ENCODE results near the gene POMGNT2.

POMGNT2 gene

DNA sequence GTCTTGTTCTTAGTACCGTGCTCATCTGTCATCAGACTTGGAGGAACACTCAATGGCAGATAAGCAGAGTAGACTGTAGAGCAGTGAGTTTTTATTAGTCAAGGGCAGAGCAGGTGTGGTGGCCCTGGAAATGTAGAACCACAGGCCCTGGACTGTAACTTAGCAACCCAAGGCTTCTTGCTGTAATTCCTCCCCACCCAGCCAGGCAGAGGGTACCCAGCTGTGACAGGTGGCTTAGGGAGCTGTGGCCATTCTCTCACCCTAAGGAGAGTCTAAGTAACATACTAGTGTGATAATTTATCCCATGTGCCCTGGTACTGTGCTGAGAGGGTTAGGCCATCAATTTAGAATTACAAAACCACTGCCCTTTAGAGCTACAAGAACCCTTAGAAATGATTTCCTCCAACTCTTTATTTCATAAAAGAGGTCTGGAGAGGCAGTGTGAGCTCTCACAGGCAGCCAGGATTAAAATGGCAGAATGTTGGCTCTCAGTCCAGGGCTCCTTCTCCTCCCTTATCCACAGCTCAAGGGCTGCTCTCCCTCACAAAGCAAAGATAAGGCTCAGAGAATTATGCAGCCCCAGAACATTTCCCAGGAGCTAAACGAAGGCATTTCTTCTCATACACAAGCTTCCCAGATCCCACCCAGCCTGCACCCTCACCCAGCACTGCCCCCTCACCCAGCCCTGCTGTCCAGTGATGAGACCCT, 3.0 kb downstream of the POMGNT2 start:
- no peak for DNase-seq (ENCODE audit: low read depth)

DNA sequence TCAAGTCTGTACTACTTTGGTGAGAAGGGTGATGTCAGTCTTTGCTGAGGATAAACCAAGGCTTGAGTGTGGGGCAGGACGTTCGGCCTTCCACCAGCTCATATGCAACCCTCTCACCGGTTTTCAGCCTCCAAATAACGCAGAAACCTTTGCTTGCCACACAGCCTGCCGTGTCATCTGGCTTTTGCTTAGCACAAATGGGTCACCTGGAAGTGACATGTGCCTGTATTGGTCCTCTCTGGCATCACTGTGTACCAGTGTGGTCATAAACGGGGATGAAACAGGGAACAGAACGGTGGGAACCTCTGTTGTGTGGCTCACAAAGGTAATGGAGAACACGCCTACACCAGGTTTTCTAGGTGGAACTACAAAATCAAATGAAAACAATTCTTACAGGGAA, 7.1 kb downstream of the POMGNT2 start:
- DNase-seq (ENCODE audit: low read depth) = no peak

DNA sequence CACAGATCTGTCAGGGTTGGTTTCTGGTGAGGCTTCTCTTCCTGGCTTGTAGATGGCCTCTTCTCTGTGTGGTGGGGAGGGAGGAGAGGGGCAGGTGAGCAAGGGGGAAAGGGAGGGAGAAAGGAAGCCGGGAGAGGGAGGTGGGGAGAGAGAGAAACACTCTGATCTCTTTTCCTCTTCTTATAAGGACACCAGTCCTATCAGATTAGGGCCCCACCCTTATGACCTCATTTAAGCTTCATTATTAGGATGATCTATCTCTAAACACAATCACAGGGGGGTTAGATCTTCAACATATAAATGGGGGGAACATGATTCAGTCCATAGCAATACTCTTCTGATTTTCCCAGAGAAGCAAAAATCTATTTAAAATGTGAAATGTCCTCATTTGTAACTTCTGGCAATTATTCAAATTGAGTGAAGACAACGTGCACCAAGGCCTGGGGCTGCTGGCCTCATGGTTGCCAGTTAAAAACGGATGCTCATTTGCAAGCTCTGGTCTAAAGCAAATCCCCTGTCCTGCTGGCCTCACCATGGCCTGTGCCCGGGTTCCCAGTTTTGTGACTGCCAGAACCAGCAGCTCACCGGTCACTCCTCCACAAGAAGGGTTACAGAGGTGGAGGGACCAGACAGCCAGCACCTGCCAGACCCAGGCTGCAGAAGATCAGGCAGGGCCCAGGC, 8.3 kb downstream of the POMGNT2 start:
- no peak for DNase-seq (ENCODE audit: low read depth)

DNA sequence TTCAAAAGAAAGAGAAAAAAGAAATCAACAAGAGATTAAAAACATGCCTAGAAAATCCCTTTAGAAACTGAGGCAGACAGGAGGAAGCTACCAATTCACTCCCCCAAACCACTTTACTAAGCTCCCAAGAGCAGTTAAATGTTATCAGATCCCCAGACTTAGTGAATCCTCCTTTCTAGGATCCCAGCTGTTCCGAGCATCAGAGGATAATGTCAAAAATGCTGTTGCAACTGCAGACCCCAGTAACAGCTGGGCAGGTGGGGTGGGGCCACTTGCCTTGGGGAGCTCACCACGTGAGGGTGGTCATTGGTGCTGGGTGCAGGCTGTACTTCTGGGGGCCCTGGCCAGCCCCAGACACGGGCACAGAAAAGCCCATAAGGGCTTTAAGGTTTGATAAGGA, 9.1 kb downstream of the POMGNT2 start:
- no peak for DNase-seq (ENCODE audit: low read depth)

DNA sequence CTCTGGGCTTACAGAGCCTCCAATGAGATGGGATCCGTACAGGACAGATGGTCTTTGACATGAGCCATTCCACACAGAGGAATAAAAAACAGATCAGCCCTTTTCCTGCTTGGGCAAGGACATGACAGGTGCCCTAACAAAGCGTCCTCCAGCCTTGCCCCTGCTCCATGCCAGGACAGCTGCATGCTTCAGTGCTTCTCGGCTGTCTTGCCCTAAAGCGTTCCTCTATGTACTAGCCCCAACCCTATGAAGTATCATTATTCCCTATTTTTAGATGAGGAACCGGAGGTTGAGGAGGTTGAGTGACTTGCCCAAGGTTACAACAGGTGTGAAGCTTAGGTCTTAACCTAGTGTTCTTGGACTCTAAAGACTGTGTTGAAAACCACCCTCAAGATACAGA, 10.5 kb downstream of the POMGNT2 start:
- DNase-seq (ENCODE audit: low read depth) = no peak

DNA sequence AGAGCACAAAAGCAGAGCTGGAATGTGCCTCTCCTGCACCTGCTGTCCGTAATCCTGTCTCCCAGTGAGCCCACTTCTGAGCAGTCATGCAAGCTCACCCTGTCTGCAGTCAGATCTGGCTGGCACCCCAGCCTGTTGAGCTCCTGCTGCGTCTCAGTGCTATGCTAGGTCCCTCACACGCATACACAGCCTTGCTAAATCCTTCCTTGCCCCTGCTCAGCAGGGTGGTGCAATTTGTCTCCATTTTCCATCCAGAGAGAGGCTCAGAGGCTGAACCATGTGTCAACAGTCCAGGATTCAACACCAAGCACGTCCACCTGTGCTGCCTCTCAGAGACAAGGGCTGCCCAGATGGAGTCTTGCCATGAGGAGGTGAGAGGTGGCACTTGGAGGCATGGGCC, 11.0 kb downstream of the POMGNT2 start:
- DNase-seq (ENCODE audit: low read depth) = no peak

DNA sequence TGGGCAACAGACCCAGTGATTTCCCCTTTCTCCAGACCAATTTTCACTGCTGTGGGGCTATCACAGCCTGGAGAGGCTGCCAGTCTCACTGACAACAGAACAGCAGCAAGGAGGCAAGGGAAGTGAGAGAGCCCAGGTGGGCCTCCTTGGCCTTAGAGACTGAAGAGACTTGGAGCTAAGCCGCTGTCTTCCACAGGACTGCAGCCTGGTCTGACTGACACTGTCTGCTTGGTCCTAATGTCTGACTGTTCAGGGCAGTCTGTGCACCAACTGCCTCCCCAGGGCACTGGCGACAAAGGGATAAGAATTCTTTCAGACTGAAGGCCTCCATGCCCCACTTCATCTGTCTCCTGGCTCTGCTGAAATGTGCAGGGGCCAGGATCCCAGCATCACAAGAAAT, 11.5 kb downstream of the POMGNT2 start:
- no peak for DNase-seq (ENCODE audit: low read depth)

DNA sequence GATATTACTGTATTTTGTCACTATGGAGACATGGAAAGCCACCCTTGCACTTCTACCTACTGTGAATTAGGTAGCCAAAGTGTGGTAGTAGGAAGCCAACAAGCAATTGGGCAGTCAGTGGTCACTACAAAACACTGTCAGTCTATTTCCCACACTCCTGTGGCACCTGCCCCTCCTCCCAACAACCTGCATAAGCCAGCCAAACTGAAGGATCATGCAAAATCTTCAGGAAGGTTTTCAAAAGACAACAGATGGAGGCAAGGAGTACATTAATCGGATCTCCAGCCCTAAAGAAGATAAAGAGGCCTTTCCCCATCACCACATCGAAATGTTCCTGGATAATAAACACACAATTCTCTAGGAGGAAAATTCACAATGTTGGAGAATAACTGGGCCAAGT, 11.9 kb downstream of the POMGNT2 start:
- DNase-seq (ENCODE audit: low read depth) = no peak

DNA sequence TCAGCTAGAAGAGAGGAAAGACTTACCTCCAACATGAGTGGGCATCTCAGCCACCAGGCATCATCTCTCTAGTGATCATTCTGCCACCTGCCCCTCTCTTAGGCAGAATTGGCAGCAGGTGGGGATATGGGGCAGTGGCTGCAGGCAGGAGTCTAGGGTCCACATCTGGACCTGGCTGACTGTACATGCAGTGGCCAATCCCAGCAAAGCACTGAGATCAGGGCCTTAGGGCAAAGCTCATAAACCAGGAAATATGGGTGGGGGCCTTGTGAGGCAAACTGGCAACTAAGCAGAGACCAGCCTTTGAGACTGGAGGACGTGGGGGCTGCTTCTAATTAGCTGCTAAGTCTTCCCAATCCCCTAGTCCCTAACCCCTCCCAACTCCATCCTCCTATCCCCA, 12.9 kb downstream of the POMGNT2 start:
- DNase-seq (ENCODE audit: low read depth) = no peak

DNA sequence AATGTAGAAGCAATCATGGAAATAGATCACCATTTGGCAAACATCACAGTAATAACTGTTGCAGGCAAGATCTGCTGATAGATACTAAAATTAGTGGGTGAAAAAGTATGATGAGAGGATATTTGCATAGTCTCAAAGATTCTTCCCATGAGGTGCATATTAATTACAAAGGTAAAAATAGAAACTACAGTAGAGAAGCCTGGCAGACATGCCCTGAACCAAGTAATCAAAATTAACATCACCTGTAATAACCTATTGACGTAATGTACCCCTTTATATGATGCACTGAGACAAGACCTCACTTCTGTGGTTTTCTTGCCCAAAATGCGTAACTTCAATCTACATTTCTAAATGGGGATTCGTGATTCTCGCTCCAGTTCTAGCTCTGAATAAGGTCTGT, 14.4 kb downstream of the POMGNT2 start:
- DNase-seq (ENCODE audit: low read depth) = no peak

DNA sequence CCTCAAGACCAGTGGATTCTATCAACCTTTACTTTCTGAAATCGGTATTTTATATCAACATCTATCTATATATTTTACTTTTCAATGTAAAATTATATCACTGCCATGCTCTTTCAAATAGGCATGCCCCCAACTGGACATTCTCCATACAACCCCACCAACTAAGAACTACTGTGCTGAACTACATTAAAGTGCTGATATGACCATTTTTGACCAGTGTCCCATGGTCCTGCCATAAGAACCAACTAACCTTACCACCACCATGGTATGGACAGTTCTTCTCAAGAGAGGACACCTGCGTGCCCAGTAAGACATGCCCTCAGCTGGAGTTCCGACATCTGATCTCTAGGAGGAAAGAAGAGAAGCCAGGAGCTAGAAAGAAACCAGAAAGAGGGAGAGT, 15.6 kb downstream of the POMGNT2 start:
- no peak for DNase-seq (ENCODE audit: low read depth)

DNA sequence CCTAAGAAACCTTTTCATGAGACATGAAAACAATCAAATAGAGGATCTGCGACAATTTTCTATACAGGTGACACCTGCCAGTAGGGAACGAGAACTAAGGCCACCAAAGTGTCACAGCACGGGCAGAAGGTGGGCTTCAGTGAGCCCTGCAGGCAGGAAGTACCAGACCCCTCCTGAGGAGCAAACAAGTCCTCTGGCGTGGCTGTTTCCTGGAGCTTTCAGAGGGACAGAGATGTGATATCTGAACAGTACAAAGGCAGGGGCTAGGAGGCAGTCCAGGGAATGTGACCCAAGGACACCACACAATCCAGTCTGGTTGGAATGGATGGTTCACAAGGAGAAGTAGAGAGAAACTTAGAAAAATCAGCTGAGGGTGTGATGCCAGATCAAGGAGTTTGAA, 16.8 kb downstream of the POMGNT2 start:
- no peak for DNase-seq (ENCODE audit: low read depth)

DNA sequence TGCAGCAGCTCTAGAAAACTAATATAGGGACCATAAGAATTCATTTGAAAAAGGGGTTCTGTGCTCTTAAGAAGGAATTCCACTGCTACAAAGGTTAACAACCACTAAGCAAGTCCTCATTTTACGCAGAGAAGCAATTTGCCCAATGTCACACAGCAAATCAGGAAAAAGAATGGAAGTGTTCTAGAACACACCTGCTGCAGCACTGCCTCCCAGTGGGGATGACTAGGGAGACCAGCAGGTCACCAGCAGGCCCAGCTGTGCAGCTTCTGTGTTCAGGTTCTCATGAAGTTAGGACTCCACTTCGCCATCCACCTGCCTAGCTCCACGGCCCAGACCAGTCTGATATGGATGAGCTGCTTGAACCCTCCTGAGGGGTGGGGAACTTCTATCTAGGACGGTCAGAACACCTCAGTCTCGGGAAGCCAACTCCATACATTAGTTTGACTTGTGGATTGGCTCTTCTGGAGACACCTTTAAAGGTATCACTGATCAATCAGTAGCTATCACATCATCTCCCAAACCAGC, 18.6 kb downstream of the POMGNT2 start:
- no peak for DNase-seq (ENCODE audit: low read depth)

DNA sequence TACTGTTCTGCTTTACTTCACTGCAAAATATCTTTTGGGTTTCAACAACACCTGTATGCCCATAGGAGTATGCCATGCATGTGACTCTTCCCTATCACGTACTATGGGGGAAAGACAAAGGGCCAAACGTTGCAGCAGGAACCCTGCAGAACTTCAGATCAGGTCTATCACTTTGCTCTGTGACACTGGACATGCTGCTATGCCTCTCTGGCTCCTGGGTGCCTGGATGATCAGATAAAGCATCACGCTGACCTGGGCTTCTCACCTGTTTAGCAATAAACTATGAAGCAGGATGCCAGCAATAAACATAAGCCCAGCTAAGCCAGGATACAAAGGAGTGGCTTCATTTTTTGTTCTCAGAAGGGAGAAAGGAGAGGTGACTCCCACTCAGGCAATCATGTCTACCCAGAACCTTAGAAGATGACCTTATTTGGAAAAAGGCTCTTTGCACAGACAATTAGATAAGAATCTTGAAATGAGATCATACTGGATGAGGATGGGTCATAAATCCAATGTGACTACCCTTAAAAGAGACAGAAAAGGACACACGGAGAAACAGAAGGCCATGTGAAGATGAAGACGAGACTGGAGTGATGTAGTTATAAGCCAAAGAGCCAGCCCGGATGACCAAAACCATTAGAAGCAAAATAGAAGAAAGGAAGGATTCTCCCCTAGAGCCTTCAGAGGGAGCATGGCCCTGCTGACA, 19.3 kb downstream of the POMGNT2 start:
- no peak for DNase-seq (ENCODE audit: low read depth)

DNA sequence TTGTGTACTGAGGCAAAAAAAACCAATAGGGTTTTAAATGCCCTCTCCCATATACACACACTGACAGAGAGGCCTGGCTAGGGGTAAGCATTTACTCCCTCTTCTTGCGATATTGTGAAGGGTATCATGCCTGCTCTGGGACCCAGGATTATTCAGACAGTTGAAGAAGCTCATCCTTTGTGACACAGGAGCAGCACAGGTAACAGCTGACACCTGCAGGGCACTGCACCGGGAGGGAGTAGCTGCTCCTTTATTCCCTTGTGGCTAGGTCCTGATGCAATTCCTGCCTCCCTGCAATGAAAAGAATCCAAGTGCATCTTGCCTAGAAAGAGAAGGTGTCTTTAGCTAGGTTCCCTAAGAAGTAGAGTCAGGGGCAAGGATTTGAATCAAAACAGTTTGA, 23.4 kb downstream of the POMGNT2 start:
- DNase-seq (ENCODE audit: low read depth) = no peak

DNA sequence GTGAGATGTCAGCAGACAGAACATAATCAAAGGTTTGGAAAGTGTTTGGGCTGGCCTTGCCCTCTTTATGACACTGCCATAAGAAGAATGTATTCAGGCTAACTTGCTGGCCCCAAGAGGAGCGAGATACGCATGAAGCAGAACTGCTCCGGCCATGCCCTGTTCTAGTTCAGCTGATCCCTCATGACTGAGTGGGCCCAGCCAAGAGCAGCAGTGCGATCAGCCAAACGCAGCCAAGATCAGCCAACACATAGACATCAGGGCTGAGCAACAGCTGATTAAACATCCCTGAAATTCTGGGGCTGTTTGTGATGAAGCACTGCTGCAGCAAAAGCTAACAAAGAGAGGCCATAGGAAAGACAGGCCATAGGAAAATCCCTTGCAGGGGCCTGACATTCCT, 24.1 kb downstream of the POMGNT2 start:
- no peak for DNase-seq (ENCODE audit: low read depth)

DNA sequence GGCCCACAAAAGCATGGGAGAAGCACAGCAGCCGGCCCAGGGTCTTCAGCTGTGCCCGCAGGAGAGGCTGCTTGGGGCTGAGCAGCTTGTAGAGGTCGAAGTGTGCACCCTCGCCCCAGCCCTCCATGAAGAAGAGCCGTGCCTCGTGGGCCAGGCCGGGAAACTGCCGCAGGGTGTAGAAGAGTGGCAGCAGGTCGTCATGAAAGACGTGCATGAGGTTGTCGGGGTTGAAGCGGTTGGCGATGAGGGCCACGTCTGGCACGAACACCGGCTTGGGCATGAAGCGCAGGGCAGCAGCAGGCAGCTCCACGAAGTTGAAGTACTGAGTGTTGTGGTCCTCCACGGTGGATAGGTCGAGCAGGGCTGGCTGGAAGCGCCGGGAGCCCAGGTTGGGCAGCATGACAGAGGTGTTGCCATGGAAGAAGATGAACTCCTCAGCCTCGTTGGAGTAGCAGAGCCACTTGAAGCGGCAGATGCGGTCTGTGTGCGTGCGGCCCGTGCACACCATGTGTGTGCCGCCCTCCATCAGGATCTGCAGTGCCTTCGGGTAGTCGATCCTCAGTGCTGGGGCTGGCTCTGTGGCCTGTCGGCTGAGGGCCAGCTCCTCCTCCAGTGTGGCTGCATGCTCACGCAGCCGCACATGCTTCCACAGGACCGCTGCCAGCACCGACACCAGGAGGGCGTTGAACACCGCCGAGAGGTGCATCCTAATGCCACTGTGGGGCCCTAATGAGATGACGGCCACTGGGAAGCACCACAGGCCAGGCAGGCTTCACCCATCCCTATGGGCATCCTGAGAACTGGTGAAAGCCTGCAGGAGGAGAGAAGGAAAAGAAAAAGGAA, 24.9 kb downstream of the POMGNT2 start:
- DNase-seq (ENCODE audit: low read depth) = no peak

DNA sequence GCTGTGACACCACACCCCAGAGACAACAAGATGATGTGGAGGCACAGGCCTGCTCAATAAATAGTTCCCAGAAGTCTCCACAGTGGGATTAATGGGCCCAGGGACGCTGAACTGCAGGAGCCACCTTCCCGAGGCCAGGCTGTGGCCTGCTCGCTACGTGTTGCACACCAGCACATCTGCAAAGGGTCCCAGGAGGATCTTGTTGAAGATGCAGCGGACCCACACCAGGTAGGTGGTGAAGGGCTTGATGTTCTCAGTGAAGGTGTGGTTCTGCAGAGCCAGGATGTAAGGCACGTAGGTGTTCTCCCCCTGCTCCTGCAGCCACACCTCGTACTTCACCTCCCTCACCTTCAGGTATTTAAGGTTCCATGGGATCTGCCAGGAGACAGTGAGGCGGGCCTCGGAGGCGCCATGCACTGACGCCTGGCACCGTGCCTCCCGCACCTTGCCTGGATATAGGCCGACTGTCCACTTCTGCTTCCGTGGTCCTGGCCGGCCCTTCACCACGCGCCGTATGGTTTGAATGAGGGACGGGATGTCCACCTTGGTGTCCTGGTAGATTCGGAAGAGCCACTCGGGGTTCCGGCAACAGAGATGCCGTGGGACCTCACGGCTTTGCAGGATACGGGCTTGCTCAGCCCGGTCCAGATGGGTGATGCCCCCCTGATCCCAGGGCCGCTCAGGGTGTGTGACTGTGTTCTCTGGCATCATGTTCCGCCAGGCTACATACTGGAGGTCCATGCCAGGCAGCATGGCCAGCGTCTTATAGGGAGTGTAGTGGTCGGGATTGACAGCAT, 26.1 kb downstream of the POMGNT2 start:
- no peak for DNase-seq (ENCODE audit: low read depth)

DNA sequence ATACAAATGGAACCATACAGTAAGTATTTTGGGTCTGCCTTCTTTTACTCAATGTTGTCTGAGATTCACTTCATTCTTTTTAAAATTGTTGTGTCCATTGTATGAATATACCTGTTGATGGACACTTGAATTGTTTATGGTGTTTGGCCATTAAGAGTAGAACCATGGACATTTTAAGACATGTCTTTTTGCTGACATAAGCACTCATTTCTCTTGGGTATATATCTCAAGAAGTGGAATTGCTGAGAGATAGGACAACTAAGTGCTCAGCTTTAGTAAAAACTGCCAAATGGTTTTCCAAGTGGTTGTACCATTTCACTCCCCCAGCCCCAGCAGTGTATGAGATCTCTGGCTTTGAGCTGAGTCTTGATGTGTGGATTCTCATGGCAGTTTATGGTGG, 28.2 kb downstream of the POMGNT2 start:
- no peak for DNase-seq (ENCODE audit: low read depth)

DNA sequence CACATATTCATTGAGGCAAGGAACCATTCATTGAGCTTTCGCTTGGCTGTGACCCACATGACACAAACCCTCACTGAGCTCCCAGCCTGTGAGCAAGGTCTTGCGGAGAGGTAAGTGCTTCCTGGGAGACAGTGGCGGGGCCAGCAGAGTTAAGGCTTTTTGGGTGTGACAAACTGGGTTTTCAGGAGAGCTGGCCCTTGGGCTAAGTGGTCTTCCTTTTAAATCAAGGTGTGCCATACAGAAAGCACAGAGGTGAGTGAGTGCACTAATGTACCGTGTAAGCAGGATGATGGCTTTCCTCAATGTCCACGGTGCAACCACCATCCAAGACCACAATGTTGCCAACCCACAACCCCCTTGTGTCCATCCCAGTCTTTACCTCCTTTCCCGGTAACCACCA, 28.6 kb downstream of the POMGNT2 start:
- DNase-seq (ENCODE audit: low read depth) = no peak

DNA sequence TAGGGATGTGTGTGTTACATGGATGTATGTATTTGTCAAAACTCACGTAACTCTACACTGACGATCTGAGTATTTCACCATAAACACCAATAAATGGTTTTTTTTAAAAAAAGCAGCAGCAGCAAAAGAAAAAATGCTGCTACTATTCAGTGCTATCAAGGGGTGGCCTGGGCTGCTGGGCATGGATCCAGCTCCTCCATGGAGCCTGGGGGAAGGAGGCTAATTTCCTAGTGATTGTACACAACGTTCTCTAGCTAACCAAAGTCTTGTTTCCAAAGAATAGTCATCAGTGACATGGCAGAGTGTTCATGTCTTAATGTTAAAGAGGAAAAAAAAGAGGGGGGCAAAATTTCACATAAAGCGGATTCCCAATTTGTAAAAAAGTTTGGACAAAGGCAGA, 29.0 kb downstream of the POMGNT2 start:
- DNase-seq (ENCODE audit: low read depth) = no peak
